GM12873 (cell line): ENCODE results near the gene KRT8.

Source experiments
- TF ChIP-seq, protein P1 (sequence below): IDR thresholded peaks from 2 replicates; pipeline ENCODE4 v1.5.1; 2012; ENCODE audit warnings: low read depth, mild to moderate bottlenecking, moderate library complexity, low read length, control low read depth; ENCODE audit not compliant: insufficient read depth; ENCODE audit errors: missing control alignments

KRT8 gene

DNA sequence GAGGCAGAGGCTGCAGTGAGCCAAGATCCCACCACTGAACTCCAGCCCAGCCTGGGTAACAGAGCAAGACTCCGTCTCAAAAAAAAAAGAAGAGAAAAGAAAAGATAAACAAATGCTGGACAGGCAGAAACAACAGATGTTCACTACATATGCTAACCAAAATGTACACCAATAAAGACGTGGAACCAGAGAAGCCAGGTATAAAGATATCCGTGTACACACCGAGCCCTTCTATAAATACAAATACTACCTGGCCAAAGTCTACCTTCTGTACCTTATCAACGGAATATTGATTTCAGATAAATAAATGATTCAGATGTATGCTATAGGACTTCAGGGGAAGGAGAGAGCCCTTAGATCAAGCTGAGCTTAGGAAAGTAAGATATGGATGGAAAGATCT is 10.8 kb upstream of the KRT8 start:
- TF ChIP-seq, protein P1, sequence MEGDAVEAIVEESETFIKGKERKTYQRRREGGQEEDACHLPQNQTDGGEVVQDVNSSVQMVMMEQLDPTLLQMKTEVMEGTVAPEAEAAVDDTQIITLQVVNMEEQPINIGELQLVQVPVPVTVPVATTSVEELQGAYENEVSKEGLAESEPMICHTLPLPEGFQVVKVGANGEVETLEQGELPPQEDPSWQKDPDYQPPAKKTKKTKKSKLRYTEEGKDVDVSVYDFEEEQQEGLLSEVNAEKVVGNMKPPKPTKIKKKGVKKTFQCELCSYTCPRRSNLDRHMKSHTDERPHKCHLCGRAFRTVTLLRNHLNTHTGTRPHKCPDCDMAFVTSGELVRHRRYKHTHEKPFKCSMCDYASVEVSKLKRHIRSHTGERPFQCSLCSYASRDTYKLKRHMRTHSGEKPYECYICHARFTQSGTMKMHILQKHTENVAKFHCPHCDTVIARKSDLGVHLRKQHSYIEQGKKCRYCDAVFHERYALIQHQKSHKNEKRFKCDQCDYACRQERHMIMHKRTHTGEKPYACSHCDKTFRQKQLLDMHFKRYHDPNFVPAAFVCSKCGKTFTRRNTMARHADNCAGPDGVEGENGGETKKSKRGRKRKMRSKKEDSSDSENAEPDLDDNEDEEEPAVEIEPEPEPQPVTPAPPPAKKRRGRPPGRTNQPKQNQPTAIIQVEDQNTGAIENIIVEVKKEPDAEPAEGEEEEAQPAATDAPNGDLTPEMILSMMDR: no peak

DNA sequence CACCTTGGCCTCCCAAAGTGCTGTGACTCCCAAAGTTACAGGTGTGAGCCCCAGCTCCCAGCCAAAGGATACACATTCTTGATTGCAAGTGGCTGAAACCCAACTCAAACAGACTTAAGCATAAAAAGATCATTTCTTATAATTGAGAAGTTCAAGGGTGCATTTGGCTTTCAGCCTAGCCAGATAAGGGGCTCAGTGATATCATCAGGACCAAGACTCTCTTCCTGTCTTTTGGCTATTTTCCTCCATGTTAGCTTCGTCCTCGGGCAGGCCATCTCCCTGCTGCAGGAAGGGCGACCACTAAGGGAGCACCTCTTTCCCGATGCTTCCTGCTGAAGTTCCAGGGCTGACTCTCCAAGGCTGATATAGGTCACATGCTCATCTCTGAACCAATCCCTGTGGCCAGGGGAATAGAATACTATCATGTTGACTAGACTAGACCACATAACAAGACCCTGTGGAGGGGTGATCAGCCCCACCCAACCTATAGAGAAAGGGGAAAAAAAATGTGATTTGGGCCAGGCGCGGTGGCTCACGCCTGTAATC is 9.8 kb upstream of the KRT8 start:
- TF ChIP-seq, protein P1: no peak

DNA sequence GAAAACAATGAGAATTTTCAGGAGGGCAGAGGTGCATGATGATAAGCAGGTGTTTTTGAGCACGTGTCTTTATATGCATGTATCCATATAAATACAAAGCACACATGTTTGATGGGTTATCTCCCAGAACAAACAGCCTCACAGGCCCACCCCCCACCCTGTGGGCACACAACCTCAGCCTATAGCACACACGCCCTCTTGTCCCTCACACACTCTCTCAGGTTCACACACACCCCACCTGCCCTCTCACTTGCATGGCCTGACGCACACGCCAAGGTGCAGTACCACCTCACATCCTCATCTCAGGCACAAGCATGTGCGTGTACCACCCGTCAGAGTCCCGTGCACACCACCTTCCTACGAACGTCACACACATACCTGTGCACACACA is 8.6 kb upstream of the KRT8 start:
- TF ChIP-seq, protein P1: no peak

GRCh38 chr12:52912711-52913430 is 8.0 kb upstream of the KRT8 start:
- TF ChIP-seq, protein P1: no peak

DNA sequence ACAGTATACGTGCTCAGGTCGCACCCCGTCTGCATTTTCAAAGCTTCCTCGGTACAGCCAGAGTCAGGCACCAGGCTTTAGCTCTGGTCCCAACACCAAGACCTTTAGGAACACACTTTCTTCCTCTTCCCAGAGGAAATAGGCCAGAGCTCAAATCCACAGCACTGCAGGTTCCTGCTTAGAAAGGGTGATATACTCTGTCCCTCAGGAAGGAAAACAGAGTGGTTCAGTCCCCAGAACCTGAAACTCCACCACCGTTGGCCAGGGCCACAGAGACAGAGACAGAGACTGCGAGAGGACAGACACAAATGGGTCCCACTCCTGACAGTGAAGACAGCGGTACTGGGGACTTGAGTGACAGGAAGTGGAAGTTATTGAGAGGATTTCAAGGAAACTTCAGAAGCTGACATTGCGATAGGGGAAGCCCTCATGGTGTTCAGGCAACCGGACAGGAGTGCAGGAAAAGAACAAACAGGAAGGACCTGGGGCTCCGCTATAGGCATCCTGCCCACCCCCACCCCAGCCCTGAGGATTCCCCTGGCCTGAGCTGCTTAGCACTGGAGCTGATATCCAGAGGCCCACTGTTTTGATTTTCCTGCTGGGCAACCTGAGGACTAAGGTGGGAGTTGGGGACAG is 5.5 kb upstream of the KRT8 start:
- TF ChIP-seq, protein P1: no peak

DNA sequence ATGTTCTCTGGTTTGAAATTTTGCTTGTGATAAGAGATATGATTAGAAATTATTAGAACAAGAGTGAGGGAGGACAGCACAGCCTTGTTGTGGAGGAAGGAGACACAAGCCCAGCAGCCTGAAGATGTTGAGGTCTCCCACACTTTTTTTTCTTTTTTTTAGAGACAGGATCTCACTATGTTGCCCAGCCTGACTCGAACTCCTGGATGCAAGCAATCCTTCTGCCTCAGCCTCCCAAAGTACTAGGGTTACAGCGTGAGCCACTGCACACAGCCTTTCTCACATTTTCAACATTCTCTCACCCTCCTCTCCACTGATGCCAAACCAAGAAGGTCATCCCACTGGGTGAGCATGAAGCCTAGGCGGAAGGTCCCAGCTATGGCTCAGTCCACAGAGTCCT is 4.9 kb upstream of the KRT8 start:
- TF ChIP-seq, protein P1: no peak

GRCh38 chr12:52909331-52909730 is 4.5 kb upstream of the KRT8 start:
- TF ChIP-seq, protein P1: no peak
